ENCODE data around the gene IFI16. TPM values are rescaled to one million over a fixed set of nuclear protein-coding genes. Genes with fewer than 3 reads are reported as not detected.

Gene IFI16
- total RNA-seq, 2 experiments from 2014 or later = 99.3 to 271 TPM

GRCh38 chr1:159012495-159012894, 2.8 kb downstream of the IFI16 start:
- CTCF ChIA-PET (ENCODE audit: unreplicated experiment) = interaction anchor here (0.6 kb wide), 1 partner anchor 834 kb away, joined by 3 read pairs; no protein-coding TSS in a partner anchor
- TF ChIP-seq CTCF (conservative IDR thresholded peaks at IDR 0.05; ENCODE audit: low read length) (no peak), EZH2phosphoT487 (IDR thresholded peaks at IDR 0.05; ENCODE audit: borderline replicate concordance, low read depth, low read length) (no peak)
- Histone ChIP-seq H3K4me1 (ENCODE audit: insufficient read depth, low read length, poor library complexity, severe bottlenecking) (peaks cover 66% of the 10 kb centered on the region), H4K20me1 (ENCODE audit: insufficient read depth, low read length) (no peaks in the 10 kb centered on the region), H3K9me2 (ENCODE audit: insufficient read depth, low read length) (no peaks in the 10 kb centered on the region), H3K4me2 (ENCODE audit: low read length) (peak overlapping the region; percentile 77), H3K79me2 (ENCODE audit: insufficient read depth, low read depth, low read length) (peaks cover 85% of the 10 kb centered on the region), H3K27ac (ENCODE audit: low read depth, low read length, poor library complexity, severe bottlenecking) (peak overlapping the region; percentile 89), H3K4me3 (ENCODE audit: low read depth, low read length, poor library complexity, severe bottlenecking) (peak overlapping the region; percentile 88), H2AFZ (ENCODE audit: low read length) (no peak overlapping the region), H3K36me3 (ENCODE audit: insufficient read depth, low read length) (peaks cover 68% of the 10 kb centered on the region), H3K9me3 (ENCODE audit: low read length) (no peaks in the 10 kb centered on the region)
- DNase-seq (ENCODE audit: low spot score) = peak; percentile 91
- intact Hi-C loops (cut with micrococcal nuclease; ENCODE audit: unreplicated experiment) = loop anchor here (1.0 to 5.0 kb wide), 4 partner anchors 56 to 835 kb away; partner anchors contain the start of gene CD1C
- no TSS peak for BruUV-seq (replicated peaks)
- POLR2A ChIA-PET = interaction anchor here (0.6 to 2.0 kb wide), 9 partner anchors 17 to 857 kb away, joined by 3 to 7 read pairs (median 4); partner anchors contain the start of gene AIM2

GRCh38 chr1:159014003-159014571, 4.4 kb downstream of the IFI16 start:
- Histone ChIP-seq H3K9me3 (ENCODE audit: low read length) (no peaks in the 10 kb centered on the region), H3K9me2 (ENCODE audit: insufficient read depth, low read length) (no peaks in the 10 kb centered on the region), H3K27ac (ENCODE audit: low read depth, low read length, poor library complexity, severe bottlenecking) (peak overlapping the region; percentile 89), H2AFZ (ENCODE audit: low read length) (no peak overlapping the region), H3K36me3 (ENCODE audit: insufficient read depth, low read length) (peaks cover 84% of the 10 kb centered on the region), H4K20me1 (ENCODE audit: insufficient read depth, low read length) (no peaks in the 10 kb centered on the region), H3K4me3 (ENCODE audit: low read depth, low read length, poor library complexity, severe bottlenecking) (peak overlapping the region; percentile 88), H3K4me1 (ENCODE audit: insufficient read depth, low read length, poor library complexity, severe bottlenecking) (peaks cover 60% of the 10 kb centered on the region), H3K4me2 (ENCODE audit: low read length) (peak overlapping the region; percentile 77), H3K79me2 (ENCODE audit: insufficient read depth, low read depth, low read length) (peaks cover 99% of the 10 kb centered on the region)
- POLR2A ChIA-PET = interaction anchor here (0.7 to 1.8 kb wide), 5 partner anchors 14 to 59 kb away, joined by 3 to 7 read pairs (median 3); no protein-coding TSS in a partner anchor
- BruUV-seq (replicated peaks) = no TSS peak
- DNase-seq (ENCODE audit: low spot score) = no peak
- intact Hi-C loops (cut with micrococcal nuclease; ENCODE audit: unreplicated experiment) = loop anchor here (5.0 kb wide), 2 partner anchors 727 to 837 kb away; partner anchors contain the start of gene CD1C
- CTCF ChIA-PET (ENCODE audit: unreplicated experiment) = no interaction called here
- TF ChIP-seq EZH2phosphoT487 (IDR thresholded peaks at IDR 0.05; ENCODE audit: borderline replicate concordance, low read depth, low read length) (no peak), CTCF (conservative IDR thresholded peaks at IDR 0.05; ENCODE audit: low read length) (no peak)

GRCh38 chr1:159014851-159015250, 5.1 kb downstream of the IFI16 start:
- H4K20me1 ChIP-seq (ENCODE audit: insufficient read depth, low read length) = no peaks in the 10 kb centered on the region
- no peak overlapping the region for H2AFZ ChIP-seq (ENCODE audit: low read length)
- H3K4me2 ChIP-seq (ENCODE audit: low read length) = peak overlapping the region; percentile 77
- peaks cover 96% of the 10 kb centered on the region for H3K79me2 ChIP-seq (ENCODE audit: insufficient read depth, low read depth, low read length)
- H3K27ac ChIP-seq (ENCODE audit: low read depth, low read length, poor library complexity, severe bottlenecking) = peak overlapping the region; percentile 89
- H3K9me3 ChIP-seq (ENCODE audit: low read length) = no peaks in the 10 kb centered on the region
- TF ChIP-seq CTCF (conservative IDR thresholded peaks at IDR 0.05; ENCODE audit: low read length) = no peak
- no peak for TF ChIP-seq EZH2phosphoT487 (IDR thresholded peaks at IDR 0.05; ENCODE audit: borderline replicate concordance, low read depth, low read length)
- peaks cover 56% of the 10 kb centered on the region for H3K4me1 ChIP-seq (ENCODE audit: insufficient read depth, low read length, poor library complexity, severe bottlenecking)
- peak overlapping the region; percentile 88 for H3K4me3 ChIP-seq (ENCODE audit: low read depth, low read length, poor library complexity, severe bottlenecking)
- intact Hi-C loops (cut with micrococcal nuclease; ENCODE audit: unreplicated experiment) = loop anchor here (5.0 kb wide), 2 partner anchors 728 to 838 kb away; partner anchors contain the start of gene CD1C
- POLR2A ChIA-PET = interaction anchor here (1.0 to 1.8 kb wide), 3 partner anchors 10 to 58 kb away, joined by 3 to 7 read pairs (median 5); no protein-coding TSS in a partner anchor
- no peak for DNase-seq (ENCODE audit: low spot score)
- no TSS peak for BruUV-seq (replicated peaks)
- CTCF ChIA-PET (ENCODE audit: unreplicated experiment) = no interaction called here
- H3K9me2 ChIP-seq (ENCODE audit: insufficient read depth, low read length) = no peaks in the 10 kb centered on the region
- H3K36me3 ChIP-seq (ENCODE audit: insufficient read depth, low read length) = peaks cover 91% of the 10 kb centered on the region

Data from OCI-LY7 (cell line).